A549 (cell line): Measurements from ENCODE around the gene AKAP8L.

Source experiments
- CTCF ChIP-seq: fragments of >200 bp; sonication (Bioruptor Twin); formaldehyde crosslinking; IDR thresholded peaks from 3 replicates; pipeline ENCODE4 v1.5.1; 2016
- HDAC2 ChIP-seq: fragments of 200-600 bp; sonication (generic); IDR thresholded peaks from 2 replicates; pipeline ENCODE4 v1.6.1; 2016
- MAX ChIP-seq: IDR thresholded peaks from 2 replicates; pipeline ENCODE4 v1.6.1; 2012
- PHF8 ChIP-seq: fragments of 200-600 bp; sonication (generic); IDR thresholded peaks from 2 replicates; pipeline ENCODE4 v1.6.1; 2016; ENCODE audit warnings: low read depth, mild to moderate bottlenecking, antibody characterized with exemption, moderate library complexity, borderline replicate concordance
- POLR2A ChIP-seq: IDR thresholded peaks from 2 replicates; pipeline ENCODE4 v1.6.1; 2012; ENCODE audit warnings: mild to moderate bottlenecking, low read length

GRCh38 chr19:15371786-15372380, 46.9 kb downstream of the AKAP8L start:
- TF ChIP-seq CTCF (no peak), MAX (no peak), POLR2A (no peak), HDAC2 (no peak), PHF8 (no peak)
